Colonic mucosa (tissue), 4 donors: ENCODE results near the gene EML4. TPM values are rescaled to one million over a fixed set of nuclear protein-coding genes. Genes with fewer than 3 reads are reported as not detected.
A peak's percentile ranks its signal among the peaks of the same experiment; 100 is the strongest.

ENCODE experiments used
- DNase-seq: peaks from one replicate; pipeline ENCODE4 v3.0.0-alpha.2; 2020
- H3K27ac ChIP-seq: fragments of 200-600 bp; one replicate; pipeline ENCODE4 v1.8.0; 2021
- H3K27me3 ChIP-seq: fragments of 200-600 bp; one replicate; pipeline ENCODE4 v1.8.0; 2021
- H3K36me3 ChIP-seq: fragments of 200-600 bp; one replicate; pipeline ENCODE4 v1.8.0; 2021
- H3K4me1 ChIP-seq: fragments of 200-600 bp; one replicate; pipeline ENCODE4 v1.8.0; 2021; ENCODE audit warnings: mild to moderate bottlenecking
- H3K4me3 ChIP-seq: fragments of 200-600 bp; one replicate; pipeline ENCODE4 v1.8.0; 2021
- H3K9ac ChIP-seq, 2 donors: one replicate each; pipeline ENCODE4 v1.7.0; 2013; ENCODE audit warnings: control low read depth in 2 of 2, low read depth in 2 of 2, low read length in 2 of 2
- H3K9me3 ChIP-seq: fragments of 200-600 bp; one replicate; pipeline ENCODE4 v1.8.0; 2021
- intact Hi-C: fragments of 100-400 bp; cut with DNase I; formaldehyde crosslinking; loops from one replicate; pipeline ENCODE4 v1.14.1; 2022
- total RNA-seq, 2 donors: library from RNA; stranded (reverse); fragmentation: NEBNext Ultra II Directional in 1 of 2; extraction: Animal tissue kit (Norgen Biotek cat#: 25700) in 1 of 2; gene quantifications; one replicate each; pipeline ENCODE4 v1.2.1, GENCODE V29; 2021
- TF ChIP-seq, protein P1 (sequence below): fragments of 200-600 bp; IDR thresholded peaks from one replicate; pipeline ENCODE4 v1.8.0; 2022; ENCODE audit warnings: antibody characterized with exemption, mild to moderate bottlenecking
- donor health status: healthy.
- donor health status: DM: no; HTN: no; CAD: no.
- donor health status: DM: no; HTN: no; CAD: no.

EML4 gene
- total RNA-seq, 2 donors from 2014 or later, result 82.1 to 103 TPM

DNA sequence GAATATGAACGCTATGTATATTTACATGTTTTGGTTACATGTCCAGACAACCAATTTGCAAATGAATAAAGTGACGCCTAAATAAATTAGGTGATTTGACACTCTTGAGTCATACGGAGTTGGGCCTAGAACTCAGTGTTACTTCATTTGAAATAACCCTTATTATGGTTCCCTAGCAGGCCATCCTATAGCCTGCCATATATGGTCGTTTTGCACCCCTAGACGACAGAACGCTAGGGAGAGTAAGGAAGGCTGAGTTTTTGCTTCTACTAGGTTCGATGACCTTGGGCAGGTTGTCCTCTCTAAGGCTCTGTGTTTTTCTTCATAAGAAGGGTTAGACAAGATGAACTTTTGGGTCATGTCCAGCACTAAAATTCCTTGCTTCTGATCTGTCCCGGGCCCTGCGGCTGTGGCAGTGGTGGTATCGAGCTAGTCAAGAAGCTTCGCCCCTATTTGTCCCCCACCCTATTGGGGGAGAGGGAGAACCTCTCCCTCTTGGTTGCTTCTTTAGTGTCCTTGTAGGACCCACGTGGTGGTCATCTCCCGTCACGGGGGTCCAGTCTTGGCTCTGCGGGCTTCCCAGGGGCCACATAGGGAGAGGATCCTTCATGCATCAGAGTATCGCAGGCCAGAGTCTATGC lies 574 bp upstream of the EML4 start:
- Histone ChIP-seq H3K9me3 (no peaks in the 10 kb centered on the region), H3K9ac (peak overlapping the region; percentile 28 to 47), H3K36me3 (no peaks in the 10 kb centered on the region), H3K4me1 (no peaks in the 10 kb centered on the region), H3K4me3 (no peak overlapping the region), H3K27me3 (no peaks in the 10 kb centered on the region), H3K27ac (peak overlapping the region; percentile 16)
- no peak for DNase-seq
- intact Hi-C loops, result no loop called here
- TF ChIP-seq, protein P1, sequence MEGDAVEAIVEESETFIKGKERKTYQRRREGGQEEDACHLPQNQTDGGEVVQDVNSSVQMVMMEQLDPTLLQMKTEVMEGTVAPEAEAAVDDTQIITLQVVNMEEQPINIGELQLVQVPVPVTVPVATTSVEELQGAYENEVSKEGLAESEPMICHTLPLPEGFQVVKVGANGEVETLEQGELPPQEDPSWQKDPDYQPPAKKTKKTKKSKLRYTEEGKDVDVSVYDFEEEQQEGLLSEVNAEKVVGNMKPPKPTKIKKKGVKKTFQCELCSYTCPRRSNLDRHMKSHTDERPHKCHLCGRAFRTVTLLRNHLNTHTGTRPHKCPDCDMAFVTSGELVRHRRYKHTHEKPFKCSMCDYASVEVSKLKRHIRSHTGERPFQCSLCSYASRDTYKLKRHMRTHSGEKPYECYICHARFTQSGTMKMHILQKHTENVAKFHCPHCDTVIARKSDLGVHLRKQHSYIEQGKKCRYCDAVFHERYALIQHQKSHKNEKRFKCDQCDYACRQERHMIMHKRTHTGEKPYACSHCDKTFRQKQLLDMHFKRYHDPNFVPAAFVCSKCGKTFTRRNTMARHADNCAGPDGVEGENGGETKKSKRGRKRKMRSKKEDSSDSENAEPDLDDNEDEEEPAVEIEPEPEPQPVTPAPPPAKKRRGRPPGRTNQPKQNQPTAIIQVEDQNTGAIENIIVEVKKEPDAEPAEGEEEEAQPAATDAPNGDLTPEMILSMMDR, result no peak

DNA sequence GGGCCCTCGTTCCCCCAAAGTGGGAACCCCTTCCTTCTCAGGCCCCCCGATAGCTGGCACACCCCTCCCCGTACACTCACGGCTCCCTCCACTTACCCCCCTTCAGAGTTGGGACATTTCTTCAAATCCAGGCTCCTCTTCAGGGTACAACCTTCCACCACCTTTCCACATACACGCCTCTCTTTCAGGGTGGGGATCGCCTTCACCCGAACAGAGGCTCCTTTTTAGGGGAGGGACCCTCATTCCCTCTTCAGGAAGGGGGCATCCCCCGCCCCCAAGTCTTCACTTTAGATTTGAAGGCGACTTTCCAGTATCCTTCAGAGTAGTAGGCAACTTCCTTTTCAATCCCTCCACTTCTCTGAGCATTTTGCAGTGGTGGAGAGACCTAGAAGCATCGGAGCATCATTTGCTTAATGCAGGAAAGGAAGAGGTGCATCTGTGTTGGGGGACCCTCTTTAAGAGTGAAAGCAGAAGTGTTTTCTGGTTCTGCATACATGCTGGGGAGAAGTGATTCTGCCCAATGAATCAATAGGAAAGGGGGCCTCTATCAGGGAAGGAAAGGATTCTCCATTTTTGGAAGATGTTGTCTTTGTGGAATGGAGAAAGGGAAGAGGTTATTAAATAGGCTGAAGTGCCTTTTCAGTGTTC lies 845 bp downstream of the EML4 start:
- Histone ChIP-seq H3K36me3 (no peaks in the 10 kb centered on the region), H3K4me3 (peak overlapping the region; percentile 83), H3K27me3 (no peaks in the 10 kb centered on the region), H3K9me3 (no peaks in the 10 kb centered on the region), H3K4me1 (no peaks in the 10 kb centered on the region), H3K27ac (peak overlapping the region; percentile 87), H3K9ac (peak overlapping the region; percentile 91 to 95)
- intact Hi-C loops, result no loop called here
- no peak for DNase-seq
- TF ChIP-seq, protein P1, result no peak

DNA sequence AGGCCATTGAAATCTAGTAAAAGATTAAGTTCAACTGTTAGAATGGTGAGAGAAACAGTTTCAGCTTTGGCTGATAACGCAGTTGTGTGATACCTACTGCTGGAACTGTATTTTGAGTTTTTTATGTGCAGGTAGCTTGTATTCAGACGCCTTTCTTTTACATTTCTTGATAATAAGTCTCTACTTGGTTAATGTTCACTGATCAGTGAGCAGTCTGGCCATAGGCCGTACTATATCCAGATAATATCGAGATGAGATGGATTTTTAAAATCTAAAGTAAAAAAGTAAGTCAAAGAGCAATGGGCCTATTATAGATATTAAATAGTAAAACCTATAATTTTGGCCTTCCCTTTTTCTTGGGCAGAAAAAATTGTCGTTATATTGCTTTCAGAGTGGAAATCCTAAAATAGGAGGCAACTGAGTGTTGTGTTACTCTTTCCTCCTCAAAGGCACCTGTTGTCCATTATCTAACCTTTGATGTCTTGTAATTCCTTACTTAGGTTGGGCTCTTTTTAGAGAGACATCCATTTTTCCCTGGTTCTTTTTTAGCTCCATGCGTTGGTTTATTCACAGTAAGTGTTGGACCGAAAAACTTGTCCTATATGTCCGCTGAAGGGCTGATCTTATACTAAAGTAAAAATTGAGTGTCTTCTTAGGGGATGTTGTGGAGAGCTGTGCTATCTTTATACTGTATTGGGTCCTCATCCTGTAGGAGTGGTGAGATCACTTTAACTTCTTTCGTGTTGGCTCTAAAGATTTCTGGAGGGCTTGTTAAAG lies 1.7 kb downstream of the EML4 start:
- TF ChIP-seq, protein P1, result no peak
- Histone ChIP-seq H3K36me3 (no peaks in the 10 kb centered on the region), H3K27me3 (no peaks in the 10 kb centered on the region), H3K9ac (peak overlapping the region; percentile 1 to 95), H3K4me3 (peak overlapping the region; percentile 83), H3K27ac (peak overlapping the region; percentile 87), H3K4me1 (no peaks in the 10 kb centered on the region), H3K9me3 (no peaks in the 10 kb centered on the region)
- DNase-seq, result no peak
- intact Hi-C loops, result no loop called here

- DNase-seq, result no peak
- TF ChIP-seq, protein P1, result no peak
These were observed 2.3 kb downstream of the EML4 start for GRCh38 chr2:42171396-42171980.

DNA sequence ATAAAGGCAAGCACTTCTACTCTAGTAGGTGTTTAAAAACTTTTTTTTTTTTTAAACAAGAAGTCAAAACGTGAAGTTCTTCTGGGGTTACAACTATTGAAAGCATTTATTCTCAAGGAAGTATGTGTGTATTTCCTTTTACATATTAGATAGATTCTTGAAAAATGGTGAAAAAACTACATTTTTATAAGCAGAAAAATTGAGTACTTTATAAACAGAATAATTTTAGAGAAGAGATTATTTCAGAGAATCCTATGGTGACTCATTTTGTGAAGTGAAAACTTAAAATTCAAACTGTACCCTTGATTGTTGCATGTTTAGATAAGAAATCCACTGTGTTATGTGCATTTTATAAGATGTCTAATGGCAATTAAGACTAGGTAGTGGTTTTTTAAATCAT lies 2.9 kb downstream of the EML4 start:
- TF ChIP-seq, protein P1, result no peak
- H3K9ac ChIP-seq, result peak overlapping the region in 1 of 2 donors; percentile 95
- H3K9me3 ChIP-seq, result no peaks in the 10 kb centered on the region
- H3K27ac ChIP-seq, result peak overlapping the region; percentile 12
- DNase-seq, result no peak
- intact Hi-C loops, result no loop called here
- H3K27me3 ChIP-seq, result no peaks in the 10 kb centered on the region
- H3K4me1 ChIP-seq, result no peaks in the 10 kb centered on the region
- H3K36me3 ChIP-seq, result no peaks in the 10 kb centered on the region
- H3K4me3 ChIP-seq, result no peak overlapping the region

More at GRCh38 chr2:42171396-42171980, 2.3 kb downstream of the EML4 start:
- intact Hi-C loops, result no loop called here
- no peaks in the 10 kb centered on the region for H3K4me1 ChIP-seq
- no peaks in the 10 kb centered on the region for H3K9me3 ChIP-seq
- H3K27me3 ChIP-seq, result no peaks in the 10 kb centered on the region
- H3K4me3 ChIP-seq, result peak overlapping the region; percentile 83
- peak overlapping the region; percentile 12 for H3K27ac ChIP-seq
- no peaks in the 10 kb centered on the region for H3K36me3 ChIP-seq
- H3K9ac ChIP-seq, result peak overlapping the region in 1 of 2 donors; percentile 95
